T47D (cell line): ENCODE measurements around the gene LAD1.
A peak's percentile ranks its signal among the peaks of the same experiment; 100 is the strongest.

Experiments
- DNase-seq, 2 experiments: peaks; one replicate each; pipeline versions ENCODE4 v3.0.0 to v3.0.0-alpha.2; 2011 to 2012; ENCODE audit warnings: low read depth in 1 of 2, low spot score in 1 of 2
- JUND ChIP-seq: IDR thresholded peaks from 2 replicates; pipeline ENCODE4 v1.6.1; 2012; ENCODE audit warnings: low read depth
- in situ Hi-C: cut with HindIII; loops from 2 replicates; pipeline ENCODE4 v1.10.0; 2016; ENCODE audit warnings: low sequenced_read_pairs, low pct_unique_long_range_greater_than_20kb

LAD1 gene

GRCh38 chr1:201364808-201365105 is 34.4 kb downstream of the LAD1 start:
- TF ChIP-seq JUND: no peak
- DNase-seq: no peak
- in situ Hi-C loops: no loop called here

- DNase-seq: no peak
- in situ Hi-C loops: no loop called here
- TF ChIP-seq JUND: no peak
Observed at GRCh38 chr1:201363467-201363866, 35.7 kb downstream of the LAD1 start.

DNA sequence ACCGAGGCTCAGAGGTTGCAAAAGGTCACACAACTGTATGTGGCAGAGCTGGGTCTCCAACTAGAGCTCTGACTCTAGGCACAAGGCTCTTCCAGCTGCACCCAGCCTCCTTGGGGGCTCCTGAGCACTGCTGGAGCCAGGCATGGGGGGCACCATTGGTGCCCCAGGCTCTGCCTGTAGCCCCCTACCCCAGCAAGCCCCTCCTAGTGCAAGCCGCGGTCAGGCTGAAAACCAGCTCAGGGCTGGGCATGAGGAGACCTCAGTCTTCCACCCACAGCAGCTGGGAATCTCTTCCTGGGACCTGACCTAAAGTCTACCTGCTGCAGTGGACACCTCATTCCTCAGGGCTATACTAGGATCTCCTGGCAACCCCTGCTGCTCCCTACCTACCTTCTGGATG is 36.2 kb downstream of the LAD1 start:
- no peak for TF ChIP-seq JUND
- DNase-seq: no peak
- in situ Hi-C loops: no loop called here

GRCh38 chr1:201361652-201362504 is 37.2 kb downstream of the LAD1 start:
- in situ Hi-C loops: no loop called here
- TF ChIP-seq JUND: no peak
- peak; percentile 72 to 93 for DNase-seq

DNA sequence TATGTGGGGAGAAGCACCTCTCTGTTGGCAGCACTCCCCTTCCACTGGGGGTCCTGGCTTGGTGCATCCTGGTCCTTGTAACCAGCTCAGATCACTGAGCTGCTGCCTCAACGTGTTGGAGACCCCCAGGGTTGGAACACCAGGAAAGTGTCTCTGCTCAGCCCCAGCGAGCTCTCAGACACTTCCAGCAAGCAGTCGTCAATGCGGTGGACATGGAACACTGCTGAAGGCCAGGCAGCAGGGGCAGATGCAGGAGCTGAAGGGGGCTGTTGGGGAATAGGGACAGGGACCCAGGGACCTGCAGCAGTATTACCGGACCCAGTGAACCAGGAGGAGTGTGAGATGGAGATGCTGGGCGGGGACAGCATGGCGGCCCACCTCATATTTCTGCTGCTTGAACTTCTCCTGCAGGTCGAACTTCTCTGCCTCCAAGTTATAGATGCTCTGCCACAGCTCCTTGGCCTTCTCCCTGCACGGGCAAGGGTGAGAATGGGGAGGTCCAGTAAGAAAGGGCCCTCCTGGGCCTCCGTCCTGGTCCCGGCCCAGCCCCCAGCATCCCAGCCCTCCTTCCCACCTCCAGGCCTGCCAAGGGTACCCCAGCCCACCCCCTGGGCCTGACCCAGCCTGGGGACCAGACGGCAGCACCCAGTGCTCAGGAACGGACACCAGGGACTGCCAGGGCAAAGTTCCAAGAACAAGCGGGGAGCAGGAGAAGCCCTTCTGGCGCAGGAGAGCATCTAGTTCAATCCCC is 38.0 kb downstream of the LAD1 start:
- TF ChIP-seq JUND: no peak
- no peak for DNase-seq
- in situ Hi-C loops: no loop called here

DNA sequence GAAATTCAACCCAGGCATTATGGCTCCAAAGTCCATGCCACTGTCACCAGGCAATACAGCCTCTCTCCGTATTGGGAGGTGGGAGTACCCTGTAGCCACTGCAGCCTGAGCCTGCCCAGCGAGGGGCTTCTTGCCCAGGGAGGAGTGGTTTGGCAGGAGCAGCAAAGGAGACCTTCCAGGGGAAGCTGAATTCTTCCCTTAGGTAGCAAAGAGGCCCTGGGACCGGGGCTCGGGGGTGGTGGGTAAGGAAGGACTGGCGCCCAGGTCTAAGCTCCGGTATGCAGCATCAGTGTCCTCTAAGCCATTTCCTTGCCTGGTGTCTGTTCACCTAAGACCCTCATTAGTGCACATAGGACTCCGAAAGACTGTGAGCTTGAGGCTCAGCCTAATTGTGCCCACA is 38.6 kb downstream of the LAD1 start:
- no peak for DNase-seq
- no peak for TF ChIP-seq JUND
- in situ Hi-C loops: no loop called here

GRCh38 chr1:201359873-201360210 is 39.3 kb downstream of the LAD1 start:
- no peak for DNase-seq
- in situ Hi-C loops: no loop called here

GRCh38 chr1:201359031-201359872 is 39.9 kb downstream of the LAD1 start:
- no peak for TF ChIP-seq JUND
- in situ Hi-C loops: no loop called here
- no peak for DNase-seq

More at GRCh38 chr1:201359873-201360210, 39.3 kb downstream of the LAD1 start:
- TF ChIP-seq JUND: no peak

DNA sequence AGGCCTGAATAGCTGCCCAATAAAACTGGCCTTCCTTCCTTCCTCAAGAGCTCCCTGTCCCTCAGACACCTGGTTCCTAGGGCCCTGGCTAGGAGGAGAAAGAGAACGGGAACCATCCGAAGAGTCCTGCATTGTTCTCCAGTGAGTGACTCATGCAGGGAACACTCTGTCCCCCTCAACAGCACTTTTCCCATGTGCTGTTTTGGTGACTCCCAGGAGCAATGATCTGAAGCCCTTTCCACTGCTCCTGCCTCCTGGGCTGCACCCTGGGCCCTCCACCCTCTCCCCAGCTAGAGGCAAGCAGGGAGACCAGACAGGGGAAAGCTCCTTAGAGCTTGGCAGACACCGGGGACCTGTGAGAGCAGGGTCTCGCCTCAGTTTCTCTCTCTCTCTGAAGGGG is 40.5 kb downstream of the LAD1 start:
- in situ Hi-C loops: no loop called here
- no peak for TF ChIP-seq JUND

GRCh38 chr1:201357636-201358348 is 41.3 kb downstream of the LAD1 start:
- TF ChIP-seq JUND: no peak
- DNase-seq: no peak
- in situ Hi-C loops: no loop called here

More for the DNA sequence above, 40.5 kb downstream of the LAD1 start:
- no peak for DNase-seq

GRCh38 chr1:201357211-201357610 is 41.9 kb downstream of the LAD1 start:
- no peak for TF ChIP-seq JUND
- in situ Hi-C loops: no loop called here
- DNase-seq: no peak

DNA sequence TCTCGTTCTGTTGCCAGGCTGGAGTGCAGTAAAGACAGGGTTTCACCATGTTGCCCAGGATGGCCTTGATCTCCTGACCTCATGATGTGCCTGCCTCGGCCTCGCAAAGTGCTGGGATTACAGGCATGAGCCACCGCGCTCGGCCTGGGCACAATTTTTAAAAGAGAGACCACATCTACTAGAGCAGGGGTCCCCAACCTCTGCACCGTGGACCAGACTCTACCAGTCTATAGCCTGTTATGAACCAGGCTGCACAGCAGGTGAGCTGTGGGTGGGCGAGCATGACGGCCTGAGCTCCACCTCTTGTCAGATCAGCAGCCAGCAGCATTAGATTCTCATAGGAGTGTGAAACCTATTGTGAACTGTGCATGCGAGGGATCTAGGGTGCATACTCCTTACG is 42.4 kb downstream of the LAD1 start:
- DNase-seq: no peak
- TF ChIP-seq JUND: no peak
- in situ Hi-C loops: no loop called here
